ENCODE measurements around the gene ATP8A2.
"Not testable (repeated sequence)": the region's sequence is repeated elsewhere in the genome, so short reads cannot be mapped to it uniquely, and the experiment has no call there.

ATP8A2 gene

DNA sequence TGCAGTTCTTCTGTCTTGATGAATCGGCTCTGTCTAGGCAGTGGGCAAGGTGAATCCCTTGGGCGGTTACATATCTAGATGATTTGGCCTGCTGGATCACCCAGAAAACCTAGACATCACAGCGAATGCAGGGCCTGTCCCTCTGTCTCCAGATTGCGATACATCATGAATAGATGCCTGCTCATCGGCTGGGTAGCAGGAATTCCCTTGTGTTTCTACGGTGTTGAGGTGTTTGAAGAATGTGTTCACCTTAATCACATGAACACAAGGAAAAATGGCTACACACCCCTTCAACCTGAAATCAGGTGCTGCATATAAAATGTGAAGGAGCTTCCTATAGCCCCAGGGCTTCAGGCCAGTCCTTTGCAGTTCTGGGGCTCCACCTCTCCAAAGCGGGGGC, 398.8 kb downstream of the ATP8A2 start:
- H3K9ac ChIP-seq (ENCODE audit: low read length): no peak overlapping the region
- no peak overlapping the region for H2BK120ac ChIP-seq (ENCODE audit: low read depth, low read length)
- H2BK5ac ChIP-seq (ENCODE audit: low read depth, low read length, poor library complexity, severe bottlenecking): no peak overlapping the region
- H2AK5ac ChIP-seq (ENCODE audit: low read length, severe bottlenecking): no peak overlapping the region
- WGBS: 97% methylated on average over 6 of the region's 7 CpGs
- H2AFZ ChIP-seq (ENCODE audit: low read depth, low read length): no peak overlapping the region
- H3K4me2 ChIP-seq (ENCODE audit: low read length, poor library complexity, severe bottlenecking): no peak overlapping the region
- no peak overlapping the region for H3K4ac ChIP-seq (ENCODE audit: low read depth in 1 of 2, low read length in 2 of 2)
- no peak overlapping the region for H3K27ac ChIP-seq (ENCODE audit: low read length, poor library complexity, severe bottlenecking)
- peaks cover 17% of the 10 kb centered on the region for H3K4me1 ChIP-seq (ENCODE audit: control insufficient read depth, insufficient read depth, low read depth, low read length)
- H3K9me3 ChIP-seq (ENCODE audit: control insufficient read depth, low read length): no peaks in the 10 kb centered on the region
- peaks cover 0 to 22% of the 10 kb centered on the region in 2 experiments for H3K27me3 ChIP-seq (ENCODE audit: control insufficient read depth in 1 of 2, insufficient read depth in 1 of 2, low read length in 2 of 2)
- peaks cover 0 to 6% of the 10 kb centered on the region in 2 experiments for H3K36me3 ChIP-seq (ENCODE audit: control insufficient read depth in 1 of 2, insufficient read depth in 2 of 2, low read depth in 1 of 2, low read length in 2 of 2)
- H4K8ac ChIP-seq (ENCODE audit: low read length): no peak overlapping the region
- H3K23ac ChIP-seq (ENCODE audit: low read length in 2 of 2): no peak overlapping the region
- peaks cover 2% of the 10 kb centered on the region for H3K79me1 ChIP-seq (replicated peaks; ENCODE audit: low read length, poor library complexity, severe bottlenecking)
- H4K91ac ChIP-seq (ENCODE audit: low read length): no peak overlapping the region
- no peak overlapping the region for H3K18ac ChIP-seq (ENCODE audit: low read depth in 1 of 2, low read length in 2 of 2)
- H2BK15ac ChIP-seq (ENCODE audit: low read depth, poor library complexity, severe bottlenecking): no peak overlapping the region
- H3K4me3 ChIP-seq (ENCODE audit: insufficient read depth in 1 of 2, low read depth in 1 of 2, low read length in 2 of 2): no peak overlapping the region
- no peak for DNase-seq
- H2BK12ac ChIP-seq (ENCODE audit: low read length in 2 of 2): no peak overlapping the region
- H3K14ac ChIP-seq (ENCODE audit: low read length in 2 of 2): no peak overlapping the region

DNA sequence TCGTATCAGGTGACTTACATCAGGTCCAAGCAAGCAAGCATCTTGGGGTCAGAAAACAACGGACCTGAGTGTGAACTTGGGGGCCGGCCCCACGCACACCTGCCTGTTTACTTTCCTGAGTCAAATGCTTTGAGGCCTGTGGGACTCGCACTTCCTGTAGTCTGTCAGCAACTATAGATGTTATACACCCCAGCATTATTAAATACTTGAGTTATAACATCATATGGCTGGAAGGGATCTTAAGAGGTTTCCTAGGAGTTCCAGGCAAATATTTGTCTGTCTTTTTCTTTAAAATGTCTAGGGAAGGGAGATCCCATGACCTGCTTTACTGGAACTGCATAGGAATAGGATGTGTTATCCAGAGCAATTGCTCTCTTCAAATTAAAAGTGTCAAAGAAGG, 399.4 kb downstream of the ATP8A2 start:
- Histone ChIP-seq H3K9ac (ENCODE audit: low read length) (no peak overlapping the region), H3K23ac (ENCODE audit: low read length in 2 of 2) (no peak overlapping the region), H2AFZ (ENCODE audit: low read depth, low read length) (no peak overlapping the region), H3K79me1 (replicated peaks; ENCODE audit: low read length, poor library complexity, severe bottlenecking) (peaks cover 2% of the 10 kb centered on the region), H2AK5ac (ENCODE audit: low read length, severe bottlenecking) (no peak overlapping the region), H3K4me1 (ENCODE audit: control insufficient read depth, insufficient read depth, low read depth, low read length) (peaks cover 17% of the 10 kb centered on the region), H3K14ac (ENCODE audit: low read length in 2 of 2) (no peak overlapping the region), H2BK12ac (ENCODE audit: low read length in 2 of 2) (no peak overlapping the region), H2BK120ac (ENCODE audit: low read depth, low read length) (no peak overlapping the region), H4K8ac (ENCODE audit: low read length) (no peak overlapping the region), H3K18ac (ENCODE audit: low read depth in 1 of 2, low read length in 2 of 2) (no peak overlapping the region), H2BK5ac (ENCODE audit: low read depth, low read length, poor library complexity, severe bottlenecking) (no peak overlapping the region), H4K91ac (ENCODE audit: low read length) (no peak overlapping the region), H3K27me3 (ENCODE audit: control insufficient read depth in 1 of 2, insufficient read depth in 1 of 2, low read length in 2 of 2) (peaks cover 0 to 19% of the 10 kb centered on the region in 2 experiments), H3K4me2 (ENCODE audit: low read length, poor library complexity, severe bottlenecking) (no peak overlapping the region), H3K4ac (ENCODE audit: low read depth in 1 of 2, low read length in 2 of 2) (no peak overlapping the region), H3K36me3 (ENCODE audit: control insufficient read depth in 1 of 2, insufficient read depth in 2 of 2, low read depth in 1 of 2, low read length in 2 of 2) (peaks cover 0 to 6% of the 10 kb centered on the region in 2 experiments), H3K4me3 (ENCODE audit: insufficient read depth in 1 of 2, low read depth in 1 of 2, low read length in 2 of 2) (no peak overlapping the region), H3K27ac (ENCODE audit: low read length, poor library complexity, severe bottlenecking) (peak overlapping the region; percentile 11), H3K9me3 (ENCODE audit: control insufficient read depth, low read length) (no peaks in the 10 kb centered on the region), H2BK15ac (ENCODE audit: low read depth, poor library complexity, severe bottlenecking) (no peak overlapping the region)
- peak; percentile 43 for DNase-seq
- WGBS: 64% methylated on average over 4 of the region's 5 CpGs

DNA sequence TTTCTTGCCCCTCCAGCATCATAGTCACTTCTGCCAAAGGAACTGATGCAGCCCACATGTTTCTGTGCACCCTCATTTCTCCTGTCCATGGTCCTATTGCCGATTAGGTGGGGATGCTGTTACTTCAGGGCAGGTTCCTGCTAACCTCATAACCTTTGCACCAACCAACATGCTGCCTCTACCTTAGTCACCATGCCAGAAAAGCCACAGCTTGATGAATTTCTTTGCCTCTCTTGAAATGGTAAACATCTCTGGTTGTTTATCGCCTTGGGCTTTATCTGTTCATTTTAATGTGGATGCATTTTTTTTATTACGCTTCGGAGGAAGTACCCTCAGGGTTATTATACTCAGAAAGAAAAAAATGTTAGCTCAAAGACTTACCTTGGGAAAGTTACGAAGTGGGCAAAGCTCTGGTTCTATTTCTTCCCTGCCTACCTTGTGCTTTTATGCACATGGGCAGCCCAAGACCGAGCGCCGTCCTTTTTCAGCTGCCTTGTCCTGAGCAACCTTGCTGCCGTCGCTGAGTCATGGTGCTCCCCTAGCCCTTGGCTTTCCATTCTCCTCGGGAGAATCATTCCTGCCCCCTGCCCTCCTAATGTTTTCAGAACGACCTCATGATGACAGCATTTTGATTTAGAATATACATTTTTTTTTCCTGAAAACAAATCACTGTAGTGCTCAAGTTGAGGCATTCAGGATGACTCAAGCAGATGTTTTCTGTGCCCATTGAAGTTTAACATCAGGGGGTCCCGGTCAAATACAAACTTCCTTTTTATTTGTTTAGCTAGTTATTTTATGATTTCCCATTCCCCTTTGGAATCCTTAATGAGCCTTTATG, 400.1 kb downstream of the ATP8A2 start:
- no peaks in the 10 kb centered on the region for H3K9me3 ChIP-seq (ENCODE audit: control insufficient read depth, low read length)
- H2BK12ac ChIP-seq (ENCODE audit: low read length in 2 of 2): peak overlapping the region in 1 of 2 experiments; percentile 29
- DNase-seq: peak; percentile 64
- WGBS: 42% methylated on average over 11 of the region's 13 CpGs
- no peak overlapping the region for H3K23ac ChIP-seq (ENCODE audit: low read length in 2 of 2)
- H2BK120ac ChIP-seq (ENCODE audit: low read depth, low read length): no peak overlapping the region
- H3K4ac ChIP-seq (ENCODE audit: low read depth in 1 of 2, low read length in 2 of 2): no peak overlapping the region
- H2AK5ac ChIP-seq (ENCODE audit: low read length, severe bottlenecking): peak overlapping the region; percentile 79
- H3K79me1 ChIP-seq (replicated peaks; ENCODE audit: low read length, poor library complexity, severe bottlenecking): peaks cover 2% of the 10 kb centered on the region
- H3K27ac ChIP-seq (ENCODE audit: low read length, poor library complexity, severe bottlenecking): peak overlapping the region; percentile 64
- no peak overlapping the region for H2BK15ac ChIP-seq (ENCODE audit: low read depth, poor library complexity, severe bottlenecking)
- H4K91ac ChIP-seq (ENCODE audit: low read length): no peak overlapping the region
- no peak overlapping the region for H3K9ac ChIP-seq (ENCODE audit: low read length)
- H3K4me3 ChIP-seq (ENCODE audit: insufficient read depth in 1 of 2, low read depth in 1 of 2, low read length in 2 of 2): no peak overlapping the region
- no peak overlapping the region for H3K4me2 ChIP-seq (ENCODE audit: low read length, poor library complexity, severe bottlenecking)
- H3K14ac ChIP-seq (ENCODE audit: low read length in 2 of 2): no peak overlapping the region
- H2AFZ ChIP-seq (ENCODE audit: low read depth, low read length): no peak overlapping the region
- H2BK5ac ChIP-seq (ENCODE audit: low read depth, low read length, poor library complexity, severe bottlenecking): peak overlapping the region; percentile 22
- H3K18ac ChIP-seq (ENCODE audit: low read depth in 1 of 2, low read length in 2 of 2): peak overlapping the region in 1 of 2 experiments; percentile 64
- H3K4me1 ChIP-seq (ENCODE audit: control insufficient read depth, insufficient read depth, low read depth, low read length): peaks cover 17% of the 10 kb centered on the region
- H3K36me3 ChIP-seq (ENCODE audit: control insufficient read depth in 1 of 2, insufficient read depth in 2 of 2, low read depth in 1 of 2, low read length in 2 of 2): peaks cover 0 to 6% of the 10 kb centered on the region in 2 experiments
- H4K8ac ChIP-seq (ENCODE audit: low read length): no peak overlapping the region
- H3K27me3 ChIP-seq (ENCODE audit: control insufficient read depth in 1 of 2, insufficient read depth in 1 of 2, low read length in 2 of 2): peaks cover 0 to 19% of the 10 kb centered on the region in 2 experiments

DNA sequence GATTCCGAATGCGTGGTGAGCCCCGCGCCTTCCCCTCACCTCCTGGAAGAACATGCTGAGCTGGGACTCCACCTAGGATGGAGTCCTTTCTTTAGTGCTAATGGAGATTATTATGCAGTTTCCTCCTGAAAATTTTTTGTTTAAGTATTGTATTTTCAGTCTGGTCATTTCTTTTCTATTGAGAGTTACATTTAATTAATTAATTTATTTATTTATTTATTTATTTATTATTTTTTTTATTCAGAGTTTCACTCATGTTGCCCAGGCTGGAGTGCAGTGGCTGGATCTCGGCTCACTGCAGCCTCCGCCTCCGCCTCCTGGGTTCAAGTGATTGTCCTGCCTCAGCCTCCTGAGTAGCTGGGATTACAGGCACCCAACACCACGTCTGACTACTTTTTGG, 400.8 kb downstream of the ATP8A2 start:
- not testable (repeated sequence) for H3K14ac ChIP-seq (ENCODE audit: low read length in 2 of 2); H3K4me2 ChIP-seq (ENCODE audit: low read length, poor library complexity, severe bottlenecking); H3K36me3 ChIP-seq (ENCODE audit: control insufficient read depth in 1 of 2, insufficient read depth in 2 of 2, low read depth in 1 of 2, low read length in 2 of 2); H2BK15ac ChIP-seq (ENCODE audit: low read depth, poor library complexity, severe bottlenecking); DNase-seq; H3K23ac ChIP-seq (ENCODE audit: low read length in 2 of 2); H2BK120ac ChIP-seq (ENCODE audit: low read depth, low read length); H4K8ac ChIP-seq (ENCODE audit: low read length); H4K91ac ChIP-seq (ENCODE audit: low read length); H3K4ac ChIP-seq (ENCODE audit: low read depth in 1 of 2, low read length in 2 of 2); H3K79me1 ChIP-seq (replicated peaks; ENCODE audit: low read length, poor library complexity, severe bottlenecking); H3K18ac ChIP-seq (ENCODE audit: low read depth in 1 of 2, low read length in 2 of 2); H2AFZ ChIP-seq (ENCODE audit: low read depth, low read length); H3K9me3 ChIP-seq (ENCODE audit: control insufficient read depth, low read length); H2BK12ac ChIP-seq (ENCODE audit: low read length in 2 of 2); H3K9ac ChIP-seq (ENCODE audit: low read length); H3K4me3 ChIP-seq (ENCODE audit: insufficient read depth in 1 of 2, low read depth in 1 of 2, low read length in 2 of 2); H2AK5ac ChIP-seq (ENCODE audit: low read length, severe bottlenecking); H2BK5ac ChIP-seq (ENCODE audit: low read depth, low read length, poor library complexity, severe bottlenecking)
- 90% methylated on average over 8 of the region's 8 CpGs for WGBS
- Histone ChIP-seq H3K4me1 (ENCODE audit: control insufficient read depth, insufficient read depth, low read depth, low read length) (peaks cover 17% of the 10 kb centered on the region), H3K27me3 (ENCODE audit: control insufficient read depth in 1 of 2, insufficient read depth in 1 of 2, low read length in 2 of 2) (peaks cover 0 to 19% of the 10 kb centered on the region in 2 experiments), H3K27ac (ENCODE audit: low read length, poor library complexity, severe bottlenecking) (peak overlapping the region; percentile 64)
